RWPE1 (cell line): ENCODE data around the gene LHFPL2.

Source experiments
- CTCF ChIA-PET: fragments of 350-600 bp; sonication (Branson Sonifier 250); formaldehyde crosslinking; extraction: SDS; loops from one replicate; lab custom pipeline; 2021; lab: Yijun Ruan, JAX
- POLR2A ChIA-PET: fragments of 400-600 bp; formaldehyde crosslinking; extraction: SDS; loops from one replicate; lab custom pipeline; 2020; ENCODE audit warnings: antibody characterized with exemption; ENCODE audit not compliant: low non-redundant PET; lab: Yijun Ruan, JAX
- DNase-seq: peaks from one replicate; pipeline ENCODE4 v3.0.0; 2012; ENCODE audit warnings: low spot score
- H3K27ac ChIP-seq: fragments of 450-650 bp; 2 replicates; pipeline ENCODE4 v1.5.1; 2017
- TF ChIP-seq, protein P1 (sequence below): fragments of 450-650 bp; conservative IDR thresholded peaks from 2 replicates; pipeline ENCODE4 v1.5.1; 2017; ENCODE audit warnings: low read depth, mild to moderate bottlenecking

LHFPL2 gene

DNA sequence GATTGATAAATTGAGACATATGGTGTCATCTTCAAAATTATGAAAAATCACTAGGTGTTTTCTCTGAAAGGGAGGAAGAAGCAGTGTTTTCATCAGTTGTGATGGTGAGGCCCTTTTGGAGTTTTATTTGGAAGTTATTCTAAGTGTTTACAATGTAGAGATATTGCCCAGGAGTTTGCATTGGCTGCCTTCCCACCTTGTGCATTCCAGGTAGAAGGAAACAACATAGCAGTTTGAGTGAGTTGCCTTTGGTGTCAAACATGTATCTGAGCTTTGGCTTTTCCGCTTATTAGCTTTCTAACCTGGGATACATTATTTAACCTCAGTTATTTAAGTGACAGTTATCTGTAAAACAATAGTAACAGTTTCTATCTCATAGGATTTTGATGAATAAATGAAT, 165.6 kb downstream of the LHFPL2 start:
- TF ChIP-seq, protein P1, sequence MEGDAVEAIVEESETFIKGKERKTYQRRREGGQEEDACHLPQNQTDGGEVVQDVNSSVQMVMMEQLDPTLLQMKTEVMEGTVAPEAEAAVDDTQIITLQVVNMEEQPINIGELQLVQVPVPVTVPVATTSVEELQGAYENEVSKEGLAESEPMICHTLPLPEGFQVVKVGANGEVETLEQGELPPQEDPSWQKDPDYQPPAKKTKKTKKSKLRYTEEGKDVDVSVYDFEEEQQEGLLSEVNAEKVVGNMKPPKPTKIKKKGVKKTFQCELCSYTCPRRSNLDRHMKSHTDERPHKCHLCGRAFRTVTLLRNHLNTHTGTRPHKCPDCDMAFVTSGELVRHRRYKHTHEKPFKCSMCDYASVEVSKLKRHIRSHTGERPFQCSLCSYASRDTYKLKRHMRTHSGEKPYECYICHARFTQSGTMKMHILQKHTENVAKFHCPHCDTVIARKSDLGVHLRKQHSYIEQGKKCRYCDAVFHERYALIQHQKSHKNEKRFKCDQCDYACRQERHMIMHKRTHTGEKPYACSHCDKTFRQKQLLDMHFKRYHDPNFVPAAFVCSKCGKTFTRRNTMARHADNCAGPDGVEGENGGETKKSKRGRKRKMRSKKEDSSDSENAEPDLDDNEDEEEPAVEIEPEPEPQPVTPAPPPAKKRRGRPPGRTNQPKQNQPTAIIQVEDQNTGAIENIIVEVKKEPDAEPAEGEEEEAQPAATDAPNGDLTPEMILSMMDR: no peak
- H3K27ac ChIP-seq: no peak overlapping the region
- ChIA-PET POLR2A (no interaction called here), CTCF (interaction anchor here (0.6 kb wide), 2 partner anchors 138 to 372 kb away, joined by 3 read pairs; no protein-coding TSS in a partner anchor)
- DNase-seq: no peak

DNA sequence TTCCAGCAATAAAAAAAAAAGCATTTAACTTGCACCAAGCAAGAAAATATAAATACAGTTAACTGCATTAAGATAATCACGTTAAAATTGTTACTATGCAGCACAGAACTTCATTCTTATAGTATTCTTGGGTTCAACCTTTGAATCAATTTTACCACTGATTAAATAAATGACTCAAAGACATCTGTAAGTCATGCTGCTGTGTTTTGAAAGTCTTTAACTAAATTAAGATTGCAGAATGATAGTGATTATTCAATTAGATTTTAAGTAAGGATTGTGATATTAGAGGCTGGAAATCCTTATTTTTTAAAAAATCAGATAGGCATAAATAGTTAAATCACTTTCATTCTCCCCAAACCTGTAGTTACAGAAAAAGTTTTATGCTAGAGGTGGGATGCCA, 171.8 kb downstream of the LHFPL2 start:
- ChIA-PET CTCF (interaction anchor here (1.4 kb wide), 1 partner anchor 9 kb away, joined by 6 read pairs; no protein-coding TSS in a partner anchor), POLR2A (no interaction called here)
- H3K27ac ChIP-seq: no peak overlapping the region
- TF ChIP-seq, protein P1: no peak
- no peak for DNase-seq

DNA sequence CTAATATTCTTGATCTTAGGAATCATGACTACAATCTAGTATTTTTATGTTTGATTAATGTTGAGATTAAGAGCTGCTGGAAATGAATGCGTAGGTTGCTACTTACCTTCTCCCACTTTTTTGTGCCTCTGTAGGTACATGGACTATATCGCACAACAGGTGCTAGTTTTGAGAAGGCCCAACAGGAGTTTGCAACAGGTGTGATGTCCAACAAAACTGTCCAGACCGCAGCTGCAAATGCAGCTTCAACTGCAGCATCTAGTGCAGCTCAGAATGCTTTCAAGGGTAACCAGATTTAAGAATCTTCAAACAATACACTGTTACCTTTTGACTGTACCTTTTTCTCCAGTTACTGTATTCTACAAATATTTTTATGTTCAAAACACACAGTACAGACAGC, 173.2 kb downstream of the LHFPL2 start:
- TF ChIP-seq, protein P1: no peak
- no peak overlapping the region for H3K27ac ChIP-seq
- DNase-seq: no peak
- CTCF ChIA-PET: interaction anchor here (0.9 to 1.4 kb wide), 2 partner anchors 7 to 149 kb away, joined by 4 to 6 read pairs; no protein-coding TSS in a partner anchor
- POLR2A ChIA-PET: no interaction called here

DNA sequence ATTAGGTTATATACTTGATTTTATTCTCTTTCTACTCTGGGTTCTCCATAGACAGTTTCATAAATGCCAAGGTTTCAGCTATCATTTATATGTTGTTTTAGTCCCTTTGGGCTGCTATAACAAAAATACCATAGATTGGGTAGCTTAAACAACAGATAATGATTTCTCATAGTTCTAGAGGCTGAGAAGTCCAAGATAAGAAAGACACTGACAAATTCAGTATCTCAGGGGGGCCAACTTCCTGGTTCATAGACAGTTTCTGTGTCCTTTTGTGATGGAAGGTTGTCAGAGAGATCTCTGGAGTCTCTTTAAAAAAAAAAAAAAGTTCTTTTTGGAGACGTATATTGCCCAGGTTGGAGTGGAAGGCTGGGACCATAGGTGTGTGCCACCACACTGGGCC, 174.8 kb downstream of the LHFPL2 start:
- TF ChIP-seq, protein P1: no peak
- ChIA-PET CTCF (interaction anchor here (0.6 to 1.6 kb wide), 3 partner anchors 59 to 1890 kb away, joined by 3 to 5 read pairs (median 4); no protein-coding TSS in a partner anchor), POLR2A (no interaction called here)
- H3K27ac ChIP-seq: no peak overlapping the region
- no peak for DNase-seq

DNA sequence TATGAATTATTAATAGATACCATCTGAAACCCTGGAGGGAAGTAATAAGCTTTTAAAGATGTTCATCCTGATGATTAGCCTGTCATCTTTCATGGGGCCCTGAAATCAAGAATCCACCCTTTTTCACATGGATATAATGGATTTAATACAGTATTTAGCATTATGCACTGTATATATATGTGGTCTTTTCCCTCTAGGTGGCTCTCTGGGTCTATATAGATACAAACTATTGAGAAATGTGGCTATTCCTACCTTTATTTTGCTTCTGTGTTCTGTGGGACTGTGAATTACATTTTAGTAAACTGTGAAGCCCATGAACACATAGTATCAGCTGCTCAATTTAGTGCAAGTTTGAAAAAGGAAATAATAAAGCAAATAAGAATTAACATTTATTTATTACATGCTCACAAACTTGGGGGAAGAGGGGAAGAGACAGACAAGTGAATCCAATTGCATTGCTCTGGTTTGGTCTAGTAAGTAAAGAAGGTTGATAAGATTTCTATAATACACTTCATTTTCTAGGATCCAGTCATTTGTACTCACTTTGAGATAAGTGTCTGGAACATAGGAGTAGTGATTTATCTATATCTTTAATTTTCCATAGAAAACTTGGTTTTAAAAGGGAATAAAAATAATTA, 176.0 kb downstream of the LHFPL2 start:
- CTCF ChIA-PET: interaction anchor here (0.6 to 1.0 kb wide), 4 partner anchors 49 to 622 kb away, joined by 3 to 4 read pairs (median 4); partner anchors contain the start of gene SCAMP1
- TF ChIP-seq, protein P1: peak; percentile 75
- no peak overlapping the region for H3K27ac ChIP-seq
- POLR2A ChIA-PET: no interaction called here
- DNase-seq: peak; percentile 38

DNA sequence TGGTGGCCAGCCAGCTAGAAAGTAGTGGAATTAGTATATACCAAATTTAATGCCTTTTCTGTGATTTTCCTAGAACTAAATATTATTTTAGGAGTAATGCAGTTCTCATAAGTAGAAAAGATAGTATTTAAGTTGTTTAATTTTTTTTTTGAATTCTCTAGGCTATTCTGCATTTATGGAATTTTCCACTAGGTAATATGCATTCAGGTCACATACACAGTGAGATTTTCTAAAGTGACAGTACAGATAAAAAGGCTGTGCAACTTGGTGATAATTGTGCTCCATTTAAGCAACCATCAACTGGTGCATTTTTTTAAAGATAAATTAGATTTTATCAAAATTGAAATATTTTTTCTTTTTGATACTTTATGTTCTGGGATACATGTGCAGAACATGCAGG, 176.7 kb downstream of the LHFPL2 start:
- CTCF ChIA-PET: interaction anchor here (0.6 to 0.7 kb wide), 3 partner anchors 50 to 623 kb away, joined by 3 to 4 read pairs (median 4); no protein-coding TSS in a partner anchor
- no peak overlapping the region for H3K27ac ChIP-seq
- DNase-seq: no peak
- TF ChIP-seq, protein P1: no peak
- POLR2A ChIA-PET: no interaction called here
